Measurements from ENCODE around the gene STX12. TPM values are rescaled to one million over a fixed set of nuclear protein-coding genes. Genes with fewer than 3 reads are reported as not detected.

The STX12 gene
- total RNA-seq, 1 donor from 2014 or later = 91.9 TPM

DNA sequence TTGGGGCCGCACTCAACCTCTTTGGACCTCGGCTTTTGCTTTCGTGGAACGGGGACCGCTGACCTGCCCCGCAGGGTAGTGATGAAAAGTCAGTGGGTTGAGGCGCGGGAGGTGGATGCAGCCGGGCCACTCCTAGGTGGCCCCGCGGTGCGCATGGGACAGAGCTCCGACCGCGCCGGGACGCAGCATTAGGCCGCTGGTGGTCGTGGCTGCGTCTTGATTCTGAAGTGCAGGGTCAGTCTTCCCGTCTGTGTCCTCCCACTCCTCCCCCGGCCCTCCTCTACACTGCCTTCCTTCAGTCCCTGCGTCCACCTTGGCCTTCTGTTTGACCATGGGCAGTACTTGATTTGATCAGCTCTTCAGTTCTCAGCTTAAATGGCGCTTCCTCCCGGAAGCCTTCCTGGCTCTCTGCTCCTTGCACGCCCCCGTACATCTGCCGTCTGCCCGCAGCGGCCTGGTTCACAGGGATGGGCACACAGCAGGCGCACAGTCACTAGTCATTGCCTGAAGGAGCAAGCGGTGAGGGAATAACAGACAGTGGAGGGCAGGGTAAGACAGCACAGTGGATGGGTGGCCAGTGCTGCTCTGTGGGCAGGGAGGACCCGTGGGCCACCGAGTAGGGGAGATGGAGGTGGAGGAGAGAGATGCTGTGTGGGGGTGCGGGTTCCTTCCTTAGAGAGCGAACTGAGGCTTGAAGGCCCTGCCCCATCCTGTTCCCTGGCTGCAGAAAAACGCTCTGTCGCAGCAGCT, 100.0 kb downstream of the STX12 start:
- peaks cover 2 to 3% of the 10 kb centered on the region in 2 donors for H3K4me1 ChIP-seq
- peak overlapping the region; percentile 59 to 83 for H3K4me3 ChIP-seq
- H3K36me3 ChIP-seq = no peaks in the 10 kb centered on the region
- no peaks in the 10 kb centered on the region for H3K9me3 ChIP-seq
- intact Hi-C loops (cut with DNase I) = no loop called here
- TF ChIP-seq, protein P1, sequence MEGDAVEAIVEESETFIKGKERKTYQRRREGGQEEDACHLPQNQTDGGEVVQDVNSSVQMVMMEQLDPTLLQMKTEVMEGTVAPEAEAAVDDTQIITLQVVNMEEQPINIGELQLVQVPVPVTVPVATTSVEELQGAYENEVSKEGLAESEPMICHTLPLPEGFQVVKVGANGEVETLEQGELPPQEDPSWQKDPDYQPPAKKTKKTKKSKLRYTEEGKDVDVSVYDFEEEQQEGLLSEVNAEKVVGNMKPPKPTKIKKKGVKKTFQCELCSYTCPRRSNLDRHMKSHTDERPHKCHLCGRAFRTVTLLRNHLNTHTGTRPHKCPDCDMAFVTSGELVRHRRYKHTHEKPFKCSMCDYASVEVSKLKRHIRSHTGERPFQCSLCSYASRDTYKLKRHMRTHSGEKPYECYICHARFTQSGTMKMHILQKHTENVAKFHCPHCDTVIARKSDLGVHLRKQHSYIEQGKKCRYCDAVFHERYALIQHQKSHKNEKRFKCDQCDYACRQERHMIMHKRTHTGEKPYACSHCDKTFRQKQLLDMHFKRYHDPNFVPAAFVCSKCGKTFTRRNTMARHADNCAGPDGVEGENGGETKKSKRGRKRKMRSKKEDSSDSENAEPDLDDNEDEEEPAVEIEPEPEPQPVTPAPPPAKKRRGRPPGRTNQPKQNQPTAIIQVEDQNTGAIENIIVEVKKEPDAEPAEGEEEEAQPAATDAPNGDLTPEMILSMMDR (IDR thresholded peaks at IDR 0.05) = no peak
- H3K27me3 ChIP-seq = no peaks in the 10 kb centered on the region
- H3K27ac ChIP-seq = peak overlapping the region; percentile 48 to 73
- no peak for DNase-seq (ENCODE audit: low spot score in 2 of 2)

DNA sequence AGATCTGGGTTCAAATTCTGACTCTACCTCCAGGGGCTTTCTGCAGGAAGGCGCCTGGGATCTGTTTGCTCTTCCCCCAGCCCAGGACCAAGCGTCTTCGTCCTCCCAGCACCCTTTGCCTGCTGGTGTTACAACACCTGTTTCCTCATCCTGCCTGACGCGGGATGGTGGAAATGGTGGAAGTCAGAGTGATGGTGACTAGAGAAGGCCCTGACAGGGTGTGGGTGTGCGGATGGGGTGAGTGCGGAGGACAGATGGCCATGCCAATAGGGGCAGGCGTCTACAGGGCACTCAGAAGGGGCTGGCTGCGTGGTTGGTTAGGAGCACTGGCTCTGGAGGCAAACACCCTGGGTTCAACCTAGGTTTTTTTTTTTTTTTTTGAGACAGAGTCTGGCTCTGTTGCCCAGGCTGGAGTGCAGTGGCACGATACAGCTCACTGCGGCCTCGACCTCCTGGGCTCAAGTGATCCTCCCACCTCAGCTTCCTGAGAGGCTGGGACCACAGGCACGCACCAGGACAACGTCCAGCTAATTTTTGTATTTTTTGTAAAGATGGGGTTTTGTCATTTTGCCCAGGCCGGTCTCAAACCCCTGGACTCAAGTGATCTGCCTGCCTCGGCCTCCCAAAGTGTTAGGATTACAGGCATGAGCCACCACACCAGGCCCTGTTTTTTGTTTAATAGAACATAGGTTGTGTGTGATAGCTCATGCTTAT, 100.8 kb downstream of the STX12 start:
- DNase-seq (ENCODE audit: low spot score in 2 of 2) = no peak
- H3K4me3 ChIP-seq = peak overlapping the region; percentile 59 to 83
- no peaks in the 10 kb centered on the region for H3K36me3 ChIP-seq
- intact Hi-C loops (cut with DNase I) = no loop called here
- H3K27me3 ChIP-seq = no peaks in the 10 kb centered on the region
- peak overlapping the region; percentile 57 to 73 for H3K27ac ChIP-seq
- TF ChIP-seq, protein P1 (IDR thresholded peaks at IDR 0.05) = no peak
- H3K9me3 ChIP-seq = no peaks in the 10 kb centered on the region
- peaks cover 2 to 3% of the 10 kb centered on the region in 2 donors for H3K4me1 ChIP-seq

Other genes starting within 250 kb of the STX12 start
- 205 TPM for gene AHDC1, start 169.1 kb upstream of the STX12 start, total RNA-seq
- 10.4 TPM for gene FGR, start 138.0 kb upstream of the STX12 start, total RNA-seq
- gene IFI6, start 101.0 kb upstream of the STX12 start, total RNA-seq = 238 TPM
- gene FAM76A, start 47.3 kb upstream of the STX12 start, total RNA-seq = 3.4 TPM
- 7.1 TPM for gene PPP1R8, start 57.6 kb downstream of the STX12 start, total RNA-seq
- 206 TPM for gene THEMIS2, start 99.3 kb downstream of the STX12 start, total RNA-seq
- gene RPA2, start 141.4 kb downstream of the STX12 start, total RNA-seq = 36.8 TPM
- gene SMPDL3B, start 161.8 kb downstream of the STX12 start, total RNA-seq = not detected
- 15.6 TPM for gene XKR8, start 186.8 kb downstream of the STX12 start, total RNA-seq